GM12878 (cell line): ENCODE results near the gene PPP4R1. TPM values are rescaled to one million over a fixed set of nuclear protein-coding genes. Genes with fewer than 3 reads are reported as not detected.

Source experiments
- ATAC-seq: fragments of 200-7000 bp; cut with Tn5 transposase; 3 replicates; pipeline ENCODE4 v1.9.1; 2020; ENCODE audit warnings: mild to moderate bottlenecking, moderate library complexity
- BruUV-seq: library from RNA; stranded (reverse); fragments of 400-500 nt; replicated peaks from 2 replicates; lab custom pipeline; 2021; lab: Mats Ljungman, UMichigan
- CTCF ChIA-PET: fragments of 300-600 bp; sonication (Branson Sonifier 250); formaldehyde crosslinking; extraction: SDS; loops from one replicate; lab custom pipeline; 2021; ENCODE audit warnings: inconsistent platforms; lab: Yijun Ruan, JAX
- POLR2A ChIA-PET: fragments of 350-600 bp; formaldehyde crosslinking; extraction: SDS; loops from one replicate; lab custom pipeline; 2021; ENCODE audit warnings: inconsistent platforms; lab: Charles Lee
- RAD21 ChIA-PET: fragments of 300-600 bp; sonication (Branson Sonifier 250); formaldehyde crosslinking; loops from one replicate; lab custom pipeline; 2023; ENCODE audit warnings: antibody characterized with exemption; ENCODE audit not compliant: unreplicated experiment; lab: Charles Lee
- SMC1A ChIA-PET: fragments of 300-600 bp; sonication (Branson Sonifier 250); formaldehyde crosslinking; loops from one replicate; lab custom pipeline; 2023; ENCODE audit not compliant: unreplicated experiment, uncharacterized antibody; lab: Charles Lee
- DNase-seq: peaks from one replicate; pipeline ENCODE4 v3.0.0-alpha.2; 2011; ENCODE audit warnings: low read depth, low spot score
- FAIRE-seq: peaks from 3 replicates; lab custom pipeline; 2011; peaks lifted over from hg19 to GRCh38; lab: Jason Lieb, UNC
- H2AFZ ChIP-seq: 2 replicates; pipeline ENCODE4 v1.6.0; 2011; ENCODE audit warnings: low read depth, low read length, control low read depth; ENCODE audit not compliant: control insufficient read depth
- H3K27ac ChIP-seq: 2 replicates; pipeline ENCODE4 v1.5.1; 2011; ENCODE audit warnings: control low read depth; ENCODE audit not compliant: control insufficient read depth, insufficient read depth
- H3K27me3 ChIP-seq, 2 experiments: replicated peaks in 1 of 2; 2 replicates each; pipeline versions ENCODE4 v1.6.0 to v1.6.1; 2011; ENCODE audit warnings: low read length in 1 of 2; ENCODE audit not compliant: control insufficient read depth in 2 of 2, insufficient read depth in 2 of 2
- H3K36me3 ChIP-seq, 2 experiments: 2 replicates each; pipeline ENCODE4 v1.5.1; 2011; ENCODE audit warnings: low read length in 1 of 2; ENCODE audit not compliant: control insufficient read depth in 2 of 2, insufficient read depth in 2 of 2
- H3K4me1 ChIP-seq: 2 replicates; pipeline ENCODE4 v1.6.1; 2011; ENCODE audit warnings: mild to moderate bottlenecking, low read length, moderate library complexity, mixed read lengths; ENCODE audit not compliant: control insufficient read depth, insufficient read depth
- H3K4me2 ChIP-seq: 2 replicates; pipeline ENCODE4 v1.6.0; 2011; ENCODE audit warnings: control low read depth; ENCODE audit not compliant: control insufficient read depth, insufficient read depth
- H3K4me3 ChIP-seq: fragments of 200-600 bp; sonication (generic); 2 replicates; pipeline ENCODE4 v1.5.1; 2016
- H3K79me2 ChIP-seq: 2 replicates; pipeline ENCODE4 v1.6.0; 2011; ENCODE audit warnings: low read length; ENCODE audit not compliant: control insufficient read depth, insufficient read depth
- H3K9ac ChIP-seq: 2 replicates; pipeline ENCODE4 v1.8.0; 2011; ENCODE audit warnings: low read length, control low read depth, mixed read lengths; ENCODE audit not compliant: control insufficient read depth, insufficient read depth
- H3K9me3 ChIP-seq: replicated peaks from 3 replicates; pipeline ENCODE4 v1.5.1; 2011; ENCODE audit warnings: mild to moderate bottlenecking, low read length; ENCODE audit not compliant: control insufficient read depth, insufficient read depth
- H4K20me1 ChIP-seq: 2 replicates; pipeline ENCODE4 v1.6.0; 2011; ENCODE audit not compliant: control insufficient read depth, insufficient read depth
- ASH2L ChIP-seq: fragments of 300-600, 200-600 bp; sonication (generic); IDR thresholded peaks from 2 replicates; pipeline ENCODE4 v1.6.1; 2017; ENCODE audit warnings: low read depth, mild to moderate bottlenecking, borderline replicate concordance
- BRCA1 ChIP-seq: IDR thresholded peaks from 2 replicates; pipeline ENCODE4 v1.6.1; 2011; ENCODE audit warnings: low read depth, low read length, improper control_type of control experiment
- CEBPZ ChIP-seq: fragments of 150-350 bp; IDR thresholded peaks from 2 replicates; pipeline ENCODE4 v1.6.1; 2016; ENCODE audit warnings: low read depth, low read length
- KAT2A ChIP-seq: conservative IDR thresholded peaks from 2 replicates; pipeline ENCODE4 v1.6.1; 2011; ENCODE audit warnings: low read depth, low read length; ENCODE audit not compliant: control insufficient read depth
- LARP7 ChIP-seq: fragments of 450-650 bp; IDR thresholded peaks from 2 replicates; pipeline ENCODE4 v1.6.1; 2017; ENCODE audit warnings: mild to moderate bottlenecking
- MTA2 ChIP-seq: fragments of 450-650 bp; IDR thresholded peaks from 2 replicates; pipeline ENCODE4 v1.6.1; 2016; ENCODE audit warnings: low read depth, mild to moderate bottlenecking, moderate library complexity
- NFIC ChIP-seq: IDR thresholded peaks from 2 replicates; pipeline ENCODE4 v1.6.1; 2012; ENCODE audit warnings: low read depth, mild to moderate bottlenecking, inconsistent platforms, low read length, moderate library complexity
- RFX5 ChIP-seq: IDR thresholded peaks from 2 replicates; pipeline ENCODE4 v1.6.1; 2011; ENCODE audit warnings: low read depth, low read length, improper control_type of control experiment
- SIN3A ChIP-seq: IDR thresholded peaks from 2 replicates; pipeline ENCODE4 v1.6.1; 2012; ENCODE audit warnings: low read depth, low read length, improper control_type of control experiment
- STAT3 ChIP-seq: IDR thresholded peaks from 2 replicates; pipeline ENCODE4 v1.6.1; 2011; ENCODE audit warnings: low read depth, low read length, improper control_type of control experiment
- WGBS: methylation state at CpG from one replicate; pipeline ENCODE4 v1.1.6; 2016; ENCODE audit warnings: low lambda C conversion rate; ENCODE audit not compliant: insufficient replicate concordance, insufficient coverage; ENCODE audit errors: missing lambda C conversion rate; 5-methylcytosine and 5-hydroxymethylcytosine counted together
- in situ Hi-C: fragments of 300-500 bp; cut with MboI; formaldehyde crosslinking; loops from 9 replicates; pipeline ENCODE4 v1.14.3; 2018; ENCODE audit warnings: mixed read lengths
- intact Hi-C: fragments of 100-400 bp; cut with micrococcal nuclease; formaldehyde crosslinking; loops from one replicate; pipeline ENCODE4 v1.14.2; 2022; ENCODE audit not compliant: unreplicated experiment
- polyA plus RNA-seq, 11 experiments: library from polyadenylated mRNA; depleted of rRNA in 4 of 11; unstranded in 6 of 11; stranded (reverse) in 5 of 11; fragments of >200 nt; fragmentation: Nextera tagmentation in 4 of 11; fragmentation: Illumina TruSeq in 1 of 11; extraction: Ambion mirVana in 4 of 11; extraction: Trizol in 1 of 11; gene quantifications; 1 replicate in 1 of 11; 2 replicates in 10 of 11; pipeline versions ENCODE4 v1.2.1 to v1.2.3, GENCODE V29; 2011 to 2016; ENCODE audit warnings: inconsistent platforms in 2 of 11, missing spikeins in 2 of 11, low read depth in 1 of 11
- total RNA-seq, 4 experiments: library from RNA; depleted of rRNA in 3 of 4; stranded (reverse); fragments of >200 nt in 3 of 4; fragmentation: Illumina TruSeq in 1 of 4; extraction: Trizol in 1 of 4; gene quantifications; 2 replicates each; pipeline versions ENCODE4 v1.2.1 to v1.2.3, GENCODE V29; 2013 to 2021

Gene PPP4R1
- total and polyA plus RNA-seq, 10 of the 15 experiments (the other 5 are each of a cell fraction or from before 2014, with no cell fraction given): 10.9 to 44.4 (median 26.0) TPM

- FAIRE-seq (no peak), DNase-seq (no peak), ATAC-seq (no peak)
- Histone ChIP-seq H3K9ac (no peak overlapping the region), H3K9me3 (no peaks in the 10 kb centered on the region), H3K79me2 (no peaks in the 10 kb centered on the region), H4K20me1 (no peaks in the 10 kb centered on the region), H3K4me1 (no peaks in the 10 kb centered on the region), H2AFZ (no peak overlapping the region), H3K4me3 (no peak overlapping the region), H3K36me3 (no peaks in the 10 kb centered on the region), H3K27ac (no peak overlapping the region), H3K27me3 (no peaks in the 10 kb centered on the region), H3K4me2 (no peak overlapping the region)
- TF ChIP-seq RFX5: no peak
- TF ChIP-seq ASH2L: no peak
- TF ChIP-seq STAT3: no peak
- no peak for TF ChIP-seq KAT2A
- TF ChIP-seq LARP7: no peak
- no peak for TF ChIP-seq NFIC
- no peak for TF ChIP-seq MTA2
- TF ChIP-seq SIN3A: no peak
- no peak for TF ChIP-seq CEBPZ
- no peak for TF ChIP-seq BRCA1
- POLR2A ChIA-PET: no interaction called here
- RAD21 ChIA-PET: interaction anchor here (0.6 kb wide), 1 partner anchor 286 kb away, joined by 3 read pairs; no protein-coding TSS in a partner anchor
- CTCF ChIA-PET: interaction anchor here (0.6 kb wide), 1 partner anchor 50 kb away, joined by 3 read pairs; no protein-coding TSS in a partner anchor
- SMC1A ChIA-PET: no interaction called here
- BruUV-seq: no TSS peak
- in situ Hi-C loops: loop anchor here (25.0 kb wide), 1 partner anchor 292 kb away; the partner anchor contains the start of gene VAPA
- intact Hi-C loops: loop anchor here (10.0 kb wide), 1 partner anchor 85 kb away; the partner anchor contains the start of gene RAB31
- WGBS: 57% methylated on average over 7 of the region's 8 CpGs
Observed at GRCh38 chr18:9619990-9620389, 5.6 kb upstream of the PPP4R1 start.
